HG02938 (cell line): ENCODE data around the gene ARIH2.
"Not testable (repeated sequence)": the region's sequence is repeated elsewhere in the genome, so short reads cannot be mapped to it uniquely, and the experiment has no call there.

Experiments
- ATAC-seq: cut with Tn5 transposase; IDR thresholded peaks from one replicate; pipeline ENCODE4 v1.9.1; 2021; ENCODE audit warnings: mild to moderate bottlenecking, moderate library complexity; ENCODE audit not compliant: unreplicated experiment

ARIH2 gene

DNA sequence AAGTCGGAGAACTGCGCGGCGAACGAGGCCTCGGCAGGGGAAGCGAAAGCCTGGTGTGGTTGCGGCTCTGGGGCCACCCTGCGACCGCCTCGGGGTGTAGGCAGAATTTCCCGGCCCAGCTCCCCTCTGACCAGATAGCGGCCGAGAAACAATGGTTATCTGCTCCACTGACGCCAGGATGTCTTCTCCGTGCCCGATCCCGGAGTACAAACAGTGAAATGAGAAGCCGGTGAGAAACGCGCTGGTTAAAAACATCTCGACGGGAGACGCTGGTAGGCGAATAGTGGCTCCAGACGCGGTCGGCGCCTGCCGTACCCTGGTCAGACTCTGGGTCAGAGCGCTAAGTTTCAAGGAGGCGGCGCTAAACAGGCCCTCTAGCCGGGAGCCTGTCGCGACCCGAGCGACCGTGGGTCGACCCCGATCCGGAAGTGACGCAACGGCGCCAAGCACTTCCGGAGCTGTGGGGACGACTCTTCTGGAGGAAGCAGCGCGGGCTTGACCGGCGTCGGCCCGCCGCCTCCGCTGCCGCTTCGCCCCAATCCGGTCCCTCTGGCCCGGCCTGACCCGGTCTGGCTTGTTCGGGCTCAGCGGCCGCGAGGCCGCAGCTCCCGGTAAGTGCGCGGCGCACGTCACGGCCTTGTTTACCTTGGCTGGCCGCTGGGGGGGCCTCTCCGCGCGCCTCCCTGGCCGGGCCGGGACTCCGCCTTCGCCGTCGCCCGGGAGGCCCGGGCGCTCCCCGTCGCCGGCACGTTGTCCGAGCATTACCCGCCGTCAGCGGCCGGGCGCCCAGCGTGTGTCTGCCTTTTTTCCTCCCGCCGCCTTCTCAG, at the start of gene ARIH2:
Gene ARIH2 (plus strand): TSS at position 455 of the 827 bp plus-strand sequence. CDS start 8,717 bp downstream, outside the sequence.
- ATAC-seq = peak; percentile 76

DNA sequence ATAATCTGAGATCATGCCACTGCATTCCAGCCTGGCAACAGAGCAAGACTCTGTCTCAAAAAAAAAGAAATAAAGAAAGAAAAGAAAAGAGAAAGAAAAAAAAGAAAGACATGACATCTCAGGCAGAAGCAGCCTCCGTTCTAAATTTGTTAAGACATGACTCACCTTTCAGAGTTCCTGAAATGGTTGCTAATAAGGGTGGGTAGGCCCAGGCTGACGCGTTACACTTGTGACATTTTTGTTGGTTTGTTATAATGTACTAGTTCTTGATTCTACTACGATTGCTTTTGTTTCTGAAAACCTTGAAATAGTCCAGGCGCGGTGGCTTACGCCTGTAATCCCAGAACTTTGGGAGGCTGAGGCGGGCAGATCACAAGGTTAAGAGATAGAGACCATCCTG, 41.0 kb upstream of the ARIH2 start:
- ATAC-seq = no peak

DNA sequence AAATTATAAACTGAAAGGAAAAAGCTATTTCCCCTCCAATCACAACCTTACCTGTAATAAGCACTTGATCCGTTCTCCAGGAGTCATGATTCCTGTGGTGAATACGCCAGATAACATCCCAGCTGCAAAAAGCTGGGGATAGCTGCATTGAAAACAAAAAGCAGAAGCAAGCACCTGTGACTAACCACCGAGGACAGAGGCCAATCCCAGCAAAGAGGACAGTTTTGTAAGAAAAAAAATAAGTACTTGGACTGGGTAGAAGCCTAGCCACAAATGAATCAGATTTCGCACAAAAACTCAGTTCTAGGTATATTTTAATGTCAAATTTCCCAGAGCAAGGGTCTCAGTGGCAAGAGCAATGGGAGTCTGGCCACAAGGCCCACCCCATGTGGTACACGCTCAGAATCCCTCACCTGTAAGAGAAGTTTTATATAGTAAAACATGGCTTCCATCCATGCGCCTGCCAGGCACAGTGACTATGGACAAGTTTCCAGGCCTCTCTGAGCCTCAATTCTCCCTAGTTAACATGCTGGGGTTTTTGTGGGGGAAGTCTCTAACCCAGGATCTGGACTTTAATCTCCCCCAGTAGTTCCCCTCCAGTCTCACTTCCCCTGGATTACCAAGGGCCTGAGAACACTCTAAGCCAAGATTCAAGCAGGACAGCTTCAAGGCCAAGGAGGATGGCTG, 39.2 kb upstream of the ARIH2 start:
- ATAC-seq = no peak

DNA sequence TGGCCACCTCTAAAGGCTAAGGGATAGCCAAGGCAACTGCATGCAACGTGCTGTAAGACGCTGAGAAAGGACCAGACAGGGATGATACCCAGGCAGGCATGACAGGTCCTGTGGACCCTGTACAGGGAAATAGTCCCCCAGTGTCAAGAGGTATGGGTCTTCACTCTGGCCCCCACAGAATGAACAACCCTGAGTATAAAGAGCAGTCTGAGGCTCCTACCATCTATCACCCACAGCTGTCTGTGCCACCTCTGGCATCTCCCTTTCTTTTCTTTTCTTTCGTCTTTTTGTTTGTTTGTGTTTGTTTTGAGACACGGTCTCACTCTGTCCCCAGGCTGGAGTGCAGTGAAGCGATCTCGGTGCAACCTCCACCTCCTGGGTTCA, 38.7 kb upstream of the ARIH2 start:
- ATAC-seq = no peak

DNA sequence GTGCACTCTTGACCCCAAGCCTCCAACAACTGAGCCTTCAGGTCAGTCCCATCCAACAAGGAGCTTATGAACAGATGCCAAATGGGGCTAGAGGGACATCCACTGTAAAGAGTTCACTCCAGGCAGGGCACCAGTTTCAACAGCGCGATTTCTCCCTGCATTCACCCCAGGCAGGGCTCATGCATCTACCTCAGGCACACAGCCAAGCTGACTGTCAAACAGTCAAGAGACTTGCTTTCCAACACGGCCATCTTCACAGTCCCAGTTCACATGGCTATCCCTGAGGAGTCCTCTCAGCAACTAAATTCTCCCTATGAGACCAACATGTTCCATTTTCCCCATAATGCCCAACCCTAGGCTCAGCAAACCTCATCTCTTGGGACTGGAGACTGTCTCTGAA, 37.6 kb upstream of the ARIH2 start:
- no peak for ATAC-seq

DNA sequence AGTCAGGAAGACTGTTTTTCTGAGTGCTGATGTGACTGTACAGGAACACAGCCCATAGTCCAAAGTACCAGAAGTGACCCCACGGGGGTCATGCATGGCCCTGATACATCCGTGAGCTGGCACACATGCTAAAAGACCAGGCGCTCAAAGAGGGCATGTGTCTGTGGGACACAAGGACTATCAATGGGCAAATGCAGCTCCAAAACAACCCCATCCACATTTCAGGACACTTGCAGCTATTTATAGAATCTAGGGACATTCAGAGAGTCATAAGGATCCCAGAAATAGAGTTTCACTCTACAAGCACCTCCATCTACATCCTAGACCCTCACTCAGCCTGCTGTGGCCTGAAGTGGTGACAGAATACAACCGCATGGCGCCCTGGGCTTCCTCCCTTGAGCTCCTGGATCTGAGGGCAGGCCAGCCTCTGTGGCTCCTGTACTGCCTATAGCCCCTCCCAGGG, 37.0 kb upstream of the ARIH2 start:
- ATAC-seq = no peak

DNA sequence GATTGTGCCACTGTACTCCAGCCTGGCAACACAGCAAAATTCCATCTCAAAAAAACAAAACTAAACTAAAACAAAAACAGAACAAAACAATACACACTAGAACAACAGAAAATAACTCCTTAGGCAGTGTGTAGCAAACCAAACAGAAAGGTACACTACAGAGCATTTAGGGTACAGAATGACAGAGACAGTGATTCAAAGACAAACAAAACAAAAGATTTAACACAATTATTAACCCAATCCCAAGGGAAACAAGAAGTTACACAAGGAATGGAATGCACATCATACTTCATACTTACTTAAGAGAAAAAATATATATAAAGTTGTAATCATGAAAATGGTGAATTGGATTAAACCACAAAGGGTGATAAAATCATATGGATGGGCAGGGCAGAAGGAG, 32.9 kb upstream of the ARIH2 start:
- no peak for ATAC-seq

DNA sequence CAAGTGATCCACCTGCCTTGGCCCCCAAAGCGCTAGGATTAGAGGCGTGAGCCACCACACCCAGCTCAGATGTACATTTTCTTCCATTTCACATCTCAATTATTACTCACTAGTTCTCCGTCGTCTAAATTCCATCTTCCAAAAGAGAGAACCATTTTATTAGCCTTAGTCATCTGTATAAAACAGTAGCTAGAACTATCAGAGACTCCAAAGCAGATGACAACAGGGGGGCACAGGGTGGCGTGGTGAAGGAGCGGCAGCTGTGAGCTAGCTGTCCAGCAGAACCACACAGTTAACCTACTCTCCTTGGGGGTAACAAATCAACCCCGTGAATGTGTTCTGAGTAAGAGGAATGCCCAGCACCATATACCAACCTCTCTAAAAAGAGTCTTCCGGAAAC, 27.0 kb upstream of the ARIH2 start:
- ATAC-seq = no peak

DNA sequence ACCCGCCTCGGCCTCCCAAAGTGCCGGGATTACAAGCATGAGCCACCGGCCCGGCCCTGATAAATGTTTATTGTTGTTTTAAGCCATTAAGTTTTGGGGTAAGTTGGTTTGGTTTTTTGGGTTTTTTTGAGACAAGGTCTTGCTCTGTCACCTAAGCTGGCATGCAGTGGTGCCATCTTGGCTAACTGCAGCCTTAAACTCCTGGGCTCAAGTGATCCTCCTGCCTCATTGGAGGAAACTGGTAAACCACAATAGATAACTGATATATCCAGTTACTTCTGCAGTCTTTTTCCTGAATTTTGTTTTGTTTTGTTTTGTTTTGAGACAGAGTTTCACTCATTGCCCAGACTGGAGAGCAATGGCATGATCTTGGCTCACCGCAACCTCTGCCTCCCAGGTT, 24.1 kb upstream of the ARIH2 start:
- ATAC-seq = no peak

DNA sequence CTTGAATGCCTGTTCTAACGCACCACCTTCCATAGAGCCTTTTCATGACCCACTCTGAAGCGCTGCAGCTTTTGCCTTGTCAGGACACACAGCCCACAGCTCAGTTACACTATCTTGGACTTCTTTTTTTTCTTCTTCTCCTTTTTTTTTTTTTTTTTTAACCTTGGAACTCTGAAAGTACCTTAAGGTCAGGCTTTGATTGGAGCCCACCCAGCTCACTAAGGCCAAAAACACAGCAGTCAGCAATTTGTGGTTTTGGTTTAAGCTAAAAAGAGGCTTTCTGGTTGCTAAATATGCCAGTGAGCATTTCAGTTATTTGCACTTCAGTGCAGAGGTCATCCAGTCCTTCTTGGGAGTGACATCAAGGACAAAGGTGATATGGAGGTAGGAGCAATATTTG, 21.7 kb upstream of the ARIH2 start:
- ATAC-seq = no peak

DNA sequence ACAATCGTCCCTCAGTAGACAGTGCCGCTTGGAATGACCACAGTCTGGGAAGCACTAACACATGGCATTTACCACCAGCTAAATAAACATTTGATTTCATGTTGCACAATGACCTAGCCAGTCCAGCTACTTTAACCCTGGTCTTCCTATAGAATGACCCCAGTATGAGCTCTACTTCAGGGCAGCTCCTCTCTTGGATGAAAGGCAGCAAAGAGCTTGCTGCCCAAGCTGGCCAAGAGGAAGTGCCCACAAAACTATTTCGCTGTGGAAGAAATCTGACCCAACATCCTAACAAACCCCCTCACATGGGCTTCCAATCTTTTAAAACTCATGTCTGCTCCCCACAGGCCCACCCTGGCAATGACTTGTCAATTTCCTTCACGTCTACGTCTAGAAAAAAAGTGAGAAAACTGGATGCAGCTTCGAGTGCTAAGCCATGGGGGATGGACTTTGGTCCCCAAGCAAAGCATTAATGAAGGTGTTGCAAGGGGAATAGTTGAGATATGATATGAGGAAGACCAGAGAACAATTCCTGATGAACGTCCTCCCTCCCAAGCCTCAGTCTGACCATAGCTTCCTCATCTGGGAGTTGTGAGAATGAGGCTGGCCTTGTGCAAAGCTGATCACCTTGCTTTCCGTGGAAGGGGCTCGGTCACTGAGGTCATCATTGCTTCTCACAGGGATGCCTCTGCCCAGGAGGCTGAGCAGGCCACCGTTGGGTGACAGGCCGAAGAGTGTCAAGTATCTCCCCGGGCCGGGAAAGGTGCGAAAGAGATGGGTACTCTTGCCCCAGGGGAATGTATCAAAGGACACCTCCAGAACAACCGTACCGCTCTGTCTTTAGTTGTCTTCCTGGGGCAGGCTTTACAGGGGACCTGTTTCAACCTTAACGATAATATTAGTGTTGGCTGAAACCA, 20.9 kb upstream of the ARIH2 start:
- peak; percentile 7 for ATAC-seq

DNA sequence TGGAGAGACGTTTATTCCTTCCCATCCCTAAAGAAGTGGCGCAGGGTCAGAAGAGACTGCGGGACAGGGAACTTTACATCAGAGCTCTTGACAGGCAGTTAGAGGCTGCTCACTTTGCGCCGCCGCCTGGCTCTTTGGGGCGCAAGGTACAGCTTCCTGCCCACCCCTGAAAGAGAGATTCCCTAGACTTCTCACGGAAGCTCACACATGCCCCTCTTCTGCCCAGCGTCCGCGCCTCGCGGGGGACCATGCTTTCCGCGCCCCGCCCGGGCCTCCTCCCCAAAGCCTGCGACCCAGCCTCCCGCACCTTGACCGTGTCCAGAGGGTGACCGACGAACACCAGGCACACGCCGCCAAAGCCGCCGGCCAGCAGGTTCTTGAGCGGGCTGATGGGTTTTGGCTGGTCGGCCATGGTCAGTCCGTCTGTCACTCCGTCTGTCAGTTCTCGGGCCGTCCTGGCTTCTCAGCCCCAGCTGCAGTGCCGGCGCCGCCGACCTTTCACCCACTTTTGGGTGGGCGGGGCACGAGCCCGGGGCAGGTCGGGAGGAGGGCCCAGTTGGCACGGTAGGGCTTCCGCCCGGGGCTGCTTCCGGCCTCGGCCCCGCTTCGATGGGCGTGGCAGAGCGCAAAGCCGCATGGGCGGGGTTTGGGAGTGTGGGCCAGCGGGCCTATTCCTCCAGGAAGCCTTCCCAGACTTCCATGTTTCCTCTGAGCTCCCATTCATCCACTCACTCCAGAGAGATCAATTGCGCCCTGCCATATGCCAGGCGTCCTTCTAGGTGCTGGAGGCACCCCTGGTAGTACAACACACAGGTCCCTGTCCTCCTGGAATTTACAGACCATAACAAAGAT, 20.0 kb upstream of the ARIH2 start, which contains the start of gene SLC25A20:
Gene SLC25A20 (minus strand): TSS at position 500 of the 852 bp plus-strand sequence. CDS start 88 bp downstream, at position 412.
- peak; percentile 83 for ATAC-seq

DNA sequence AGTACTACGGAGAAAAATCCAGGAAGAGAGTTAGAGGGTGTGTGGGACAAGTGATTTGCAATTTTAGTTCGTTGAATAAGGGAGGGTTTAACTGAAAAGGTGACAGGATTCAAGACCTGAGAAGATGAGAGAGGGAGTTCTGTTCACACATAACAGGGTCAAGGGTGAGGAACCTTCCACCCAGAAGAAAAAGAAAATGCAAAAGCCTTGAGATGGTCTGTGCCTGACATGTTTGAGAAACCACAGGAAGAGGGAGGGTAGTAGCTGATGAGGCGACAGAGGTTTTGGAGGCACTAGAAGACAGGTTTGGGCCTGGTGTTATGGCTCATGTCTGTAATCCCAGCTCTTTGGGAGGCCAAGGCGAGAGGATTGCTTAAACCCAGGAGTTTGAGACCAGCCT, 19.4 kb upstream of the ARIH2 start:
- ATAC-seq = no peak

DNA sequence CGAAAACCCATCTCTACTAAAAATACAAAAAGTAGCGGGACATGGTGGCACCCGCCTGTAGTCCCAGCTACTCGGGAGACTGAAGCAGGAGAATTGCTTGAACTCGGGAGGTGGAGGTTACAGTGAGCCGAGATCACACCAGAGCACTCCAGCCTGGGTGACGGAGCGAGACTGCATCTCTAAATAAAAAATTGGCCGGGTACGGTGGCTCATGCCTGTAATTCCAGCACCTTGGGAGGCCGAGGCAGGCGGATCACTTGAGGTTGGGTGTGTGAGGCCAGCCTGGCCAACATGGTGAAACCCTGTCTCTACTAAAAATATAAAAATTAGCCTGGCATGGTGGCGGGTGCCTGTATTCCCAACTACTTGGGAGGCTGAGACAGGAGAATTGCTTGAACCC, 11.6 kb upstream of the ARIH2 start:
- not testable (repeated sequence) for ATAC-seq

DNA sequence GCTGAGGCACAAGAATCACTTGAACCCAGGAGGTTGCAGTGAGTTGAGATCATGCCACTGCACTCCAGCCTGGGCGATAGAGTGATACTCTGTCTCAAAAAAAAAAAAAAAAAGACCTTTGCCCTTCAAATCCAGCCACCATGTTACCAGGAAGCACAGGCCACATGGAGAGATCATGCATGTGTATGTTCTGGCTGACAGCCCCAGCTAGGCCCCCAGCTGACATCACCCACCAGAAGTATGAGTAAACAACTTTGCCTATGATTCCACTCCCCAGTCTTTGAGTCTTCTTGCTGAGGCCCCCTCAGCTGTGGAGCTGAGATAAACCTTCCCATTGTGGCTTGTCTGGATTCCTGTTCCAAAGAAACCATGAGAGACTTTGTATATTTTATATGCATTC, 3.3 kb upstream of the ARIH2 start:
- no peak for ATAC-seq

DNA sequence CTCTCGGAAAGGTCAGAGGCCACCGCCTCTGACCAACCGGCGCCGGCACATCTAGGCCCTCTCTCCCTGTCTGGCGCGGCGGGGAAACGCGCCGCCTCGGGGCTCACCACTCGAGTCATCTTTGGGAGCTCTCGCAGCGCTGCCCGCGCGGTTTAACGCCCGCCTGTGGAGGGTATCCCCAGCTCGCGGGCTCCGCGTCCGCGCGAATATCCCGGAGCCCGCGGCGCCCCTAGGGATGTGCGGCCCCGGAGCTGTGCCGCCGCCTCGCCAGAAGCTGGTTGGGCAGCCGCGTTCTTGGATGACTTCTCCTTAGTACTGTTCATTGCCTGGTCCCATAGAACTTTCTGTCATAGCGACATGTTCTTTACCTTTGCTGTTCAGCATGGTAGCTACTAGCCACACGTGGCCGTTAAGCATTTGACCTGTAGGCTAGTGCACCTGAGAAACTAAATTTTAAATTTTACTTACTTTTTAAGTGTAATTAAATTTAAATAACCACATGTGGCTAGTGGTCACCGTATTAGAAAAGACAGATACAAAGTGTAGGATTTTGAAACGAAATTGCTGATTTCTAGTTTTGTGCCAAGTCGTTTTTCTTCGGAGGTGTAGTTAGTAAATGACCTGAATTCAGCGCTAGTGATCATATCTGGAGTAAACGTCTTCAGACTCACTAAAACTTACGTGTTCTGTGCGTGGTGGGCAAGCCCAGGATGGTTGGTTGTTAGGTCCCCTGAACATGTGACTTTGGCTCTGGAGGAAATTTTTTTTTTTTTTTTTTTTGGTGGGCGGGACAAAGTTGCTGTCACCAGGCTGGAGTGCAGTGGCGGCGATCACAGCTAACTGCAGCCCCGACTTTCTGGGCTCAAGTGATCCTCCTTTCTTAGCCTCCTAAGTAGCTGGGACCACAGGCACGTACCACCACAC, 835 bp downstream of the ARIH2 start:
- ATAC-seq = peak; percentile 23

DNA sequence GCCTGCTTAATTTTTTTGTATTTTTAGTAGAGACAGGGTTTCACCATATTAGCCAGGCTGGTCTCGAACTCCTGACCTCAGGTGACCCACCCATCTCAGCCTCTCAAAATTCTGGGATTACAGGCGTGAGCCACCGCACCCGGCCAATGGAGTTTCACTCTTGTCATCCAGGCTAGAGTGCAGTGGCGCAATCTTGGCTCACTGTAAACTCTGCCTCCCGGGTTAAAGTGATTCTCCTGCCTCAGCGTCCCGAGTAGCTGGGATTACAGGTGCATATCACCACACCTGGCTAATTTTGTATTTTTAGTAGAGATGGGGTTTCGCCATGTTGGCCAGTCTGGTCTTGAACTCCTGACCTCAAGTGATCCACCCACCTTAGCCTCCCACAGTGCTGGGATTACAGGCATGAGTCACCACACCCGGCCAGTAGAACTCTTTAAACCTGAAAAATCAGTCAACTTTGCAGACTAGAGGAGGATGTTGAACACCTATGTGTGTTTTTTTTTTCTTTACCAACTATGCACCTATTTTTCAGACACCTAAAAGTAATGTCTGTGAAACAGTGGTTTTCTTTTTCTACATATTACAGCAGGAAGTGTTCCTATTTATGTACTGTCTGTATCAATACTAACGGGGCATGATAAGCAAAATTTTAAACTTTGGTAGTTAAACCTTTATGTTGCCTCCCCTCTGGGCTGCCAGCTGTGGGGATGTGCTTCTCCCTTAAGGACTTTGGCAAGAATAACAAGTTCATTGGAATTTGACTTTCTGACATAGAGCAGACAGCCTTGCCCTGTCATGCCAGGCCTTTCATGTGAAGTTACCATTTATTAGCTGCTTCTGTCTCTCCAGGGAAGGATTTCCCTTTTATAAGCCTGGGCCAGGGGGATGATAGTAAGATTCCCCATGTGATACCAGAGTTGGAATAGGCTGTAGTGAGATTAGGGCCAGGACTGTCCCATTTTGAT, 8.1 kb downstream of the ARIH2 start:
- no peak for ATAC-seq

DNA sequence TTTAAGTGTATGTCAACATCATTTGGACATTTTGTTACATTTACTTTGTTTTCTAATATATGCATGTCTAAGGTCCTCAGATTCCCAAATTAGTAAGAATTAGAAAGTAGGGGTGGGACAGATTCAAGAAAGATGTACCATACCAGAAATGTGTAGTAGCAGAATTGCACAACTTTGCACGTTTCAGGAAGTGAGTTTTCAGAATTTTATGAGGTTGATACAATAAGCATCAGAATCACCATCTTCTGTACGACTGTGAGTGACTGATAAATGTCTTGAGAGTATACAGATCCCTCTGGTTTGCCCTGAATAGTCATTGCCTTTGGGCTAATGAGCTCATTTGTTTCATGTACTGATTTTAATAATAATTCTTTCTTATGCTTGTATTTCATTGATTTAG, 9.3 kb downstream of the ARIH2 start:
- no peak for ATAC-seq
